ENCODE data around the gene FBN1.

Gene FBN1

DNA sequence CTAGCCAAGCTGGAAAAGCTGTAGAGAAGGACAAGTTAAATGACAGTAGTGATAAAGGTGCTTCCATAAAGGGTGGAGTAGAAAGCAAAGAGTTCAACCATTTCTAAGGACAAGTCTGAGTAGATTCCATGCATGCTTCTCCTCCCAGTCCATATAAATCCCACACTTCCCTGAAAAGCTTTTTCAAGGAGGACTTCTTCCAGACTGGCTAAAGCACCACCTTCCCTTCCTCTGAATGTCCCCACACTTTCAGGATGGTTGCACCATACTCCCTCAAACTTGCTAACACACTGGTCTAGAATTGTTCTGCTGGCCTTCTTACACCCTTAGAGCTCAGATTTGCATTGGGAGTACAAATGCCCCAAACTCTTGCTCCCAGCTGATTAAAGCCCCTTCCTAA is 40.9 kb downstream of the FBN1 start:
- Mint-ChIP-seq H3K36me3 (ENCODE audit: low read depth) (peaks cover 21% of the 10 kb centered on the region), H3K9me3 (no peaks in the 10 kb centered on the region), H3K4me3 (no peak overlapping the region), H3K4me1 (no peaks in the 10 kb centered on the region), H3K27ac (no peak overlapping the region), H3K27me3 (ENCODE audit: low read depth, poor library complexity) (no peaks in the 10 kb centered on the region)
- TF ChIP-seq, protein P1, sequence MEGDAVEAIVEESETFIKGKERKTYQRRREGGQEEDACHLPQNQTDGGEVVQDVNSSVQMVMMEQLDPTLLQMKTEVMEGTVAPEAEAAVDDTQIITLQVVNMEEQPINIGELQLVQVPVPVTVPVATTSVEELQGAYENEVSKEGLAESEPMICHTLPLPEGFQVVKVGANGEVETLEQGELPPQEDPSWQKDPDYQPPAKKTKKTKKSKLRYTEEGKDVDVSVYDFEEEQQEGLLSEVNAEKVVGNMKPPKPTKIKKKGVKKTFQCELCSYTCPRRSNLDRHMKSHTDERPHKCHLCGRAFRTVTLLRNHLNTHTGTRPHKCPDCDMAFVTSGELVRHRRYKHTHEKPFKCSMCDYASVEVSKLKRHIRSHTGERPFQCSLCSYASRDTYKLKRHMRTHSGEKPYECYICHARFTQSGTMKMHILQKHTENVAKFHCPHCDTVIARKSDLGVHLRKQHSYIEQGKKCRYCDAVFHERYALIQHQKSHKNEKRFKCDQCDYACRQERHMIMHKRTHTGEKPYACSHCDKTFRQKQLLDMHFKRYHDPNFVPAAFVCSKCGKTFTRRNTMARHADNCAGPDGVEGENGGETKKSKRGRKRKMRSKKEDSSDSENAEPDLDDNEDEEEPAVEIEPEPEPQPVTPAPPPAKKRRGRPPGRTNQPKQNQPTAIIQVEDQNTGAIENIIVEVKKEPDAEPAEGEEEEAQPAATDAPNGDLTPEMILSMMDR (IDR thresholded peaks at IDR 0.05) = no peak
- DNase-seq = no peak

DNA sequence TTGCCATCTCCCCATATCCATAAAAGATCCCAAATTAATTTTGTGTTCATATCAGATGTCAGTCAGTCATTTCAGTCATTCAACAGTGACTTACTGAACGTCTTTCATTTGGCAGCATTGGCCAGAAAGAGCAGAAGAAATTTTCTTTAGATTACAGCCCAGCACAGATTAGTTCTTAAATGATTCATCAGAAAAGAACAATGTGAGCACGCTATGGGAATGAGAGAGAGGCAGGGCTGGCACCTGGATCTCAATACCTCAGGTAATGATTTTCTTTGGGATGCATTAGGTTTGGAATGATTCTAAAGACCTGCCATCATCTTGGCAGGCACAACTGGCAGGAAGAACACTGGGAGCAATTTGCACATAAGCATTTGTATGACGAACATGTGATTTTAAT is 41.6 kb downstream of the FBN1 start:
- H3K9me3 Mint-ChIP-seq = no peaks in the 10 kb centered on the region
- H3K36me3 Mint-ChIP-seq (ENCODE audit: low read depth) = peaks cover 23% of the 10 kb centered on the region
- H3K4me3 Mint-ChIP-seq = no peak overlapping the region
- DNase-seq = no peak
- H3K27ac Mint-ChIP-seq = no peak overlapping the region
- no peaks in the 10 kb centered on the region for H3K4me1 Mint-ChIP-seq
- TF ChIP-seq, protein P1 (IDR thresholded peaks at IDR 0.05) = no peak
- no peaks in the 10 kb centered on the region for H3K27me3 Mint-ChIP-seq (ENCODE audit: low read depth, poor library complexity)

DNA sequence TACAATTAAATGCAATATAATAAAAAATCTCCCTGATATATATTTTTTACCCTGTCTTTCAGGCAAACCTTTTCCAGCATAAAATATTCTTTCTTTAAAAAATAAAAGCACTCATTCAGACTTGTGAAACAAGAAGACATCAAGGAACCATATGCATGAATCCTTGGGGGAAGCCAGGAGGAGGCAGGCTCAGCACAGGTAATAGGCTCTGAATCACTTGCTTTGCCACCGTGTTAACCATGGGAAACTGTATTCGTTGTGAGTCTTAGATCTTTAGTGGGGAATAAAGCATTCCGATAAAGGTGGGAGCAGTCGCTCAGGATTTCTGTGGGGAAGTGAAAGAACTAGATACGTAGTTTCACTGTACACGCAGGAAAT is 42.4 kb downstream of the FBN1 start:
- H3K9me3 Mint-ChIP-seq = no peaks in the 10 kb centered on the region
- H3K27me3 Mint-ChIP-seq (ENCODE audit: low read depth, poor library complexity) = no peaks in the 10 kb centered on the region
- DNase-seq = no peak
- H3K36me3 Mint-ChIP-seq (ENCODE audit: low read depth) = peaks cover 15% of the 10 kb centered on the region
- TF ChIP-seq, protein P1 (IDR thresholded peaks at IDR 0.05) = no peak
- H3K27ac Mint-ChIP-seq = no peak overlapping the region
- no peak overlapping the region for H3K4me3 Mint-ChIP-seq
- H3K4me1 Mint-ChIP-seq = no peaks in the 10 kb centered on the region

DNA sequence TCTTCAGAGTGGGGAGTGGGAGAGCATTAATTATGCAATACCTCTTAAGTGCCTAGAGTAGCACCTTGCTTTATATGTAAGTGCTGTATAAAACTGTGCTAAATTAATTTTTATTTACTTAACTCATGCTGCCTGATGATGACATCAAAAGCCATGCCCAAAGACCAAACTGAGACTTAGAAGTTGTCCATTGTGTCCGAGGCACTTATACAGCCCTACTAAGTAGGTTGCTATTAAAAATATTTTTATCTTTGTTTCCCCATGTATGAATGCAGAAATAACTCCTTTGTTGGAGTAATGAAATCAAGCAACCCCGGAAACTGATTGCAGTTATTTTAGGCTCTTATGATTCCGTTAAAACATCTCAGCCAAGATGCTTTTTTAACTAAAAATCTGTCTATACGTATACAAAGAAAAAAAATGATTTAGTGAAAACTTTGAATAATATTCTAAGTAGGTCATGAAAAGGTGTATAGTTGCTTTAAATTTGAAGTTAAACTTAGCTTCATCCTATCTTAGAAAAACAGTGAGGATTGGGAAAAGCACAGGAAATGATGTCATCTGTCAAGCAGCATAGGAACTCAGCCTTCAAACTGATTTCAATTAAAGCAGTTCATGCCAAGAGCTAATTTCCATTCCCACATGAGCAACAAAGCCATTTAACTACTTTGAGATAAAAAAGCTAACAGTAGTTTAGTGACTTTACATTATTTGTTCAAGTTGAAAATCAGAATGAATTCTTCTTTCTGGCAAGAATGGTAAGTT is 43.0 kb downstream of the FBN1 start:
- Mint-ChIP-seq H3K27me3 (ENCODE audit: low read depth, poor library complexity) (no peaks in the 10 kb centered on the region), H3K9me3 (no peaks in the 10 kb centered on the region), H3K27ac (no peak overlapping the region), H3K4me1 (no peaks in the 10 kb centered on the region), H3K36me3 (ENCODE audit: low read depth) (peaks cover 14% of the 10 kb centered on the region), H3K4me3 (no peak overlapping the region)
- TF ChIP-seq, protein P1 (IDR thresholded peaks at IDR 0.05) = no peak
- DNase-seq = no peak

DNA sequence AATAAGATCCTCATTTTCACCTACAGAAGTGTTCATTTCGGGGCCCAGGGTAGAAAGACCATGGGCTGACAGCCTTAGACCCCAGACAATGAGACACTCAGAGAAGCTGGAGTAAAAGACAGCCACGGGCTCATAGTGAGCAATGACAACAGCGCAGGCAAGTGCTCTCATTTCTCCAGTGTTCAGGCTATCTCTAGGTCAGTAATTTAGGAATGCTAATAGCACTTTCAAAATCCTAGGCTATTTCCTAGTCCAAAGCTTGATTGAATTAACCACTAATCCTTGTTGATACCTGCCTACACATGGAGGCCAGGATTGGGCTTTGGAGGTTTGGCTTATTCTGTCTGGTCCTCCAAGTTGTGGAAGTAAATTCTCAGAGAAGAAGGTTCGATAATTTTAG is 44.4 kb downstream of the FBN1 start:
- H3K4me1 Mint-ChIP-seq = no peaks in the 10 kb centered on the region
- no peak overlapping the region for H3K4me3 Mint-ChIP-seq
- H3K9me3 Mint-ChIP-seq = no peaks in the 10 kb centered on the region
- TF ChIP-seq, protein P1 (IDR thresholded peaks at IDR 0.05) = no peak
- H3K27ac Mint-ChIP-seq = no peak overlapping the region
- peaks cover 6% of the 10 kb centered on the region for H3K36me3 Mint-ChIP-seq (ENCODE audit: low read depth)
- H3K27me3 Mint-ChIP-seq (ENCODE audit: low read depth, poor library complexity) = no peaks in the 10 kb centered on the region
- DNase-seq = no peak

DNA sequence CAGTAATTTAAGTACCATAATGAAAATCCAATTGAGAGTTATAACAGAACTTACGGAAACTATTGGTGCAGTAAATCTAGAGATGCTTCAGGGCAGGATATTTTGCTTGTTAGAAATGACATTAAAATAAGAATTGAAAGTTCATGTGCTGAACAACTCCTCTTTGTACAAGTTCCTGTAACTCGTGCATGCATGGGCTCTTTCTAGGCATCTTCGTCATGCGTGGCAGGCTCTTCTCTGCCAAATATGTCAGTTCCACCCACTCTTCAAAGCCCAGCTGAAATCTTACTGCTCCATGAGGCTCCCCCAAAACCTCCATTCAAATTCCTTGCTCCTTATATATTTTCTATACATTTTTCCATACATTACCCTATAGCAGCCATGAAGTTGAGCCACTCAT is 48.7 kb downstream of the FBN1 start:
- Mint-ChIP-seq H3K4me3 (no peak overlapping the region), H3K9me3 (no peaks in the 10 kb centered on the region), H3K4me1 (no peaks in the 10 kb centered on the region), H3K27me3 (ENCODE audit: low read depth, poor library complexity) (no peaks in the 10 kb centered on the region), H3K27ac (no peak overlapping the region), H3K36me3 (ENCODE audit: low read depth) (peaks cover 6% of the 10 kb centered on the region)
- TF ChIP-seq, protein P1 (IDR thresholded peaks at IDR 0.05) = no peak
- no peak for DNase-seq
